ENCODE results near the gene LRRC23.

DNA sequence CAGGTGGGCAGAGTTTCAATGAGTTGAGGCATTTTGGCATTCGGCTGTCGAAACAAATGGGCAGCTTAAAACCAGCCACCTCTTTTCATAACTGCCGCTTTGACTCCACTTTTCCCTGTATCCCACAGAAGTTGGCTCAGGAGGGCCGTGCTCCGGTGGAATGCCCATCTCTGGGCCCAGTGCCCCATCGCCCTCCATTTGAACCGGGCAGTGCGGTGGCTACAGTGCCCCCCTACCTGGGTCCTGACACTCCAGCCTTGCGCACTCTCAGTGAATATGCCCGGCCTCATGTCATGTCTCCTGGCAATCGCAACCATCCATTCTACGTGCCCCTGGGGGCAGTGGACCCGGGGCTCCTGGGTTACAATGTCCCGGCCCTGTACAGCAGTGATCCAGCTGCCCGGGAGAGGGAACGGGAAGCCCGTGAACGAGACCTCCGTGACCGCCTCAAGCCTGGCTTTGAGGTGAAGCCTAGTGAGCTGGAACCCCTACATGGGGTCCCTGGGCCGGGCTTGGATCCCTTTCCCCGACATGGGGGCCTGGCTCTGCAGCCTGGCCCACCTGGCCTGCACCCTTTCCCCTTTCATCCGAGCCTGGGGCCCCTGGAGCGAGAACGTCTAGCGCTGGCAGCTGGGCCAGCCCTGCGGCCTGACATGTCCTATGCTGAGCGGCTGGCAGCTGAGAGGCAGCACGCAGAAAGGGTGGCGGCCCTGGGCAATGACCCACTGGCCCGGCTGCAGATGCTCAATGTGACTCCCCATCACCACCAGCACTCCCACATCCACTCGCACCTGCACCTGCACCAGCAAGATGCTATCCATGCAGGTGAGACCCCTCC lies 34.0 kb downstream of the LRRC23 start:
- TF ChIP-seq POLR2AphosphoS5 (IDR thresholded peaks at IDR 0.05; ENCODE audit: low read depth) (no peak), STAT1 (IDR thresholded peaks at IDR 0.05; ENCODE audit: unreplicated experiment) (no peak), ZNF331 (CRISPR knock-in tag; IDR thresholded peaks at IDR 0.05; ENCODE audit: low read depth) (no peak), EZH2phosphoT487 (IDR thresholded peaks at IDR 0.05; ENCODE audit: unreplicated experiment) (no peak), EZH2 (IDR thresholded peaks at IDR 0.05; ENCODE audit: low read depth, unreplicated experiment) (no peak), CREB1 (CRISPR knock-in tag; IDR thresholded peaks at IDR 0.05; ENCODE audit: low read depth) (no peak), JUNB (IDR thresholded peaks at IDR 0.05; ENCODE audit: unreplicated experiment) (no peak)
- TF ChIP-seq, protein P1, sequence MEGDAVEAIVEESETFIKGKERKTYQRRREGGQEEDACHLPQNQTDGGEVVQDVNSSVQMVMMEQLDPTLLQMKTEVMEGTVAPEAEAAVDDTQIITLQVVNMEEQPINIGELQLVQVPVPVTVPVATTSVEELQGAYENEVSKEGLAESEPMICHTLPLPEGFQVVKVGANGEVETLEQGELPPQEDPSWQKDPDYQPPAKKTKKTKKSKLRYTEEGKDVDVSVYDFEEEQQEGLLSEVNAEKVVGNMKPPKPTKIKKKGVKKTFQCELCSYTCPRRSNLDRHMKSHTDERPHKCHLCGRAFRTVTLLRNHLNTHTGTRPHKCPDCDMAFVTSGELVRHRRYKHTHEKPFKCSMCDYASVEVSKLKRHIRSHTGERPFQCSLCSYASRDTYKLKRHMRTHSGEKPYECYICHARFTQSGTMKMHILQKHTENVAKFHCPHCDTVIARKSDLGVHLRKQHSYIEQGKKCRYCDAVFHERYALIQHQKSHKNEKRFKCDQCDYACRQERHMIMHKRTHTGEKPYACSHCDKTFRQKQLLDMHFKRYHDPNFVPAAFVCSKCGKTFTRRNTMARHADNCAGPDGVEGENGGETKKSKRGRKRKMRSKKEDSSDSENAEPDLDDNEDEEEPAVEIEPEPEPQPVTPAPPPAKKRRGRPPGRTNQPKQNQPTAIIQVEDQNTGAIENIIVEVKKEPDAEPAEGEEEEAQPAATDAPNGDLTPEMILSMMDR (conservative IDR thresholded peaks at IDR 0.05; ENCODE audit: low read depth in 2 of 2) = no peak
- TF ChIP-seq, protein P2, sequence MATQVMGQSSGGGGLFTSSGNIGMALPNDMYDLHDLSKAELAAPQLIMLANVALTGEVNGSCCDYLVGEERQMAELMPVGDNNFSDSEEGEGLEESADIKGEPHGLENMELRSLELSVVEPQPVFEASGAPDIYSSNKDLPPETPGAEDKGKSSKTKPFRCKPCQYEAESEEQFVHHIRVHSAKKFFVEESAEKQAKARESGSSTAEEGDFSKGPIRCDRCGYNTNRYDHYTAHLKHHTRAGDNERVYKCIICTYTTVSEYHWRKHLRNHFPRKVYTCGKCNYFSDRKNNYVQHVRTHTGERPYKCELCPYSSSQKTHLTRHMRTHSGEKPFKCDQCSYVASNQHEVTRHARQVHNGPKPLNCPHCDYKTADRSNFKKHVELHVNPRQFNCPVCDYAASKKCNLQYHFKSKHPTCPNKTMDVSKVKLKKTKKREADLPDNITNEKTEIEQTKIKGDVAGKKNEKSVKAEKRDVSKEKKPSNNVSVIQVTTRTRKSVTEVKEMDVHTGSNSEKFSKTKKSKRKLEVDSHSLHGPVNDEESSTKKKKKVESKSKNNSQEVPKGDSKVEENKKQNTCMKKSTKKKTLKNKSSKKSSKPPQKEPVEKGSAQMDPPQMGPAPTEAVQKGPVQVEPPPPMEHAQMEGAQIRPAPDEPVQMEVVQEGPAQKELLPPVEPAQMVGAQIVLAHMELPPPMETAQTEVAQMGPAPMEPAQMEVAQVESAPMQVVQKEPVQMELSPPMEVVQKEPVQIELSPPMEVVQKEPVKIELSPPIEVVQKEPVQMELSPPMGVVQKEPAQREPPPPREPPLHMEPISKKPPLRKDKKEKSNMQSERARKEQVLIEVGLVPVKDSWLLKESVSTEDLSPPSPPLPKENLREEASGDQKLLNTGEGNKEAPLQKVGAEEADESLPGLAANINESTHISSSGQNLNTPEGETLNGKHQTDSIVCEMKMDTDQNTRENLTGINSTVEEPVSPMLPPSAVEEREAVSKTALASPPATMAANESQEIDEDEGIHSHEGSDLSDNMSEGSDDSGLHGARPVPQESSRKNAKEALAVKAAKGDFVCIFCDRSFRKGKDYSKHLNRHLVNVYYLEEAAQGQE (IDR thresholded peaks at IDR 0.05; ENCODE audit: unreplicated experiment) = no peak

All from GM23338 (cell line).